ENCODE measurements around the gene ACBD7. TPM values are rescaled to one million over a fixed set of nuclear protein-coding genes. Genes with fewer than 3 reads are reported as not detected.

ACBD7 gene
- total RNA-seq, 1 experiment from 2014 or later, result 10.0 TPM

GRCh38 chr10:15043674-15044073 is 44.9 kb downstream of the ACBD7 start, which contains the start of gene OLAH:
TSS of gene OLAH (plus strand) at chr10:15043943. CDS start at chr10:15047289, 3,346 bp downstream.
- Mint-ChIP-seq H3K9me3 (ENCODE audit: low read depth, unreplicated experiment) (peaks cover 3% of the 10 kb centered on the region), H3K4me3 (ENCODE audit: low read depth, unreplicated experiment) (no peak within 1 kb of the TSS), H3K4me1 (ENCODE audit: low read depth, unreplicated experiment) (peaks cover 30% of the 10 kb centered on the region), H3K27ac (ENCODE audit: unreplicated experiment) (no peak within 1 kb of the TSS), H3K27me3 (ENCODE audit: unreplicated experiment) (peaks cover 20% of the 10 kb centered on the region), H3K36me3 (ENCODE audit: insufficient read depth, unreplicated experiment) (no peaks in the 10 kb centered on the region)
- intact Hi-C loops (cut with micrococcal nuclease; ENCODE audit: unreplicated experiment), result no loop called here
- no peak for DNase-seq
- no peak for TF ChIP-seq CTCF (IDR thresholded peaks at IDR 0.05; ENCODE audit: unreplicated experiment)
- BruUV-seq (replicated peaks), result no TSS peak
- CTCF ChIA-PET, result no interaction called here

GRCh38 chr10:15038416-15038815 is 50.2 kb downstream of the ACBD7 start:
- H3K36me3 Mint-ChIP-seq (ENCODE audit: insufficient read depth, unreplicated experiment), result no peaks in the 10 kb centered on the region
- no peaks in the 10 kb centered on the region for H3K9me3 Mint-ChIP-seq (ENCODE audit: low read depth, unreplicated experiment)
- TF ChIP-seq CTCF (IDR thresholded peaks at IDR 0.05; ENCODE audit: unreplicated experiment), result no peak
- no peak overlapping the region for H3K4me3 Mint-ChIP-seq (ENCODE audit: low read depth, unreplicated experiment)
- intact Hi-C loops (cut with micrococcal nuclease; ENCODE audit: unreplicated experiment), result no loop called here
- peaks cover 1% of the 10 kb centered on the region for H3K4me1 Mint-ChIP-seq (ENCODE audit: low read depth, unreplicated experiment)
- H3K27me3 Mint-ChIP-seq (ENCODE audit: unreplicated experiment), result peaks cover 20% of the 10 kb centered on the region
- no peak for DNase-seq
- CTCF ChIA-PET, result no interaction called here
- H3K27ac Mint-ChIP-seq (ENCODE audit: unreplicated experiment), result no peak overlapping the region
- BruUV-seq (replicated peaks), result no TSS peak

GRCh38 chr10:15037691-15038090 is 50.9 kb downstream of the ACBD7 start:
- CTCF ChIA-PET, result no interaction called here
- H3K4me3 Mint-ChIP-seq (ENCODE audit: low read depth, unreplicated experiment), result no peak overlapping the region
- intact Hi-C loops (cut with micrococcal nuclease; ENCODE audit: unreplicated experiment), result no loop called here
- TF ChIP-seq CTCF (IDR thresholded peaks at IDR 0.05; ENCODE audit: unreplicated experiment), result no peak
- no TSS peak for BruUV-seq (replicated peaks)
- no peaks in the 10 kb centered on the region for H3K9me3 Mint-ChIP-seq (ENCODE audit: low read depth, unreplicated experiment)
- no peaks in the 10 kb centered on the region for H3K4me1 Mint-ChIP-seq (ENCODE audit: low read depth, unreplicated experiment)
- H3K27me3 Mint-ChIP-seq (ENCODE audit: unreplicated experiment), result peaks cover 20% of the 10 kb centered on the region
- H3K36me3 Mint-ChIP-seq (ENCODE audit: insufficient read depth, unreplicated experiment), result no peaks in the 10 kb centered on the region
- H3K27ac Mint-ChIP-seq (ENCODE audit: unreplicated experiment), result no peak overlapping the region
- peak; percentile 7 for DNase-seq

GRCh38 chr10:15035385-15036301 is 52.9 kb downstream of the ACBD7 start:
- H3K36me3 Mint-ChIP-seq (ENCODE audit: insufficient read depth, unreplicated experiment), result no peaks in the 10 kb centered on the region
- H3K9me3 Mint-ChIP-seq (ENCODE audit: low read depth, unreplicated experiment), result no peaks in the 10 kb centered on the region
- no peak for DNase-seq
- H3K4me3 Mint-ChIP-seq (ENCODE audit: low read depth, unreplicated experiment), result no peak overlapping the region
- no TSS peak for BruUV-seq (replicated peaks)
- intact Hi-C loops (cut with micrococcal nuclease; ENCODE audit: unreplicated experiment), result no loop called here
- TF ChIP-seq CTCF (IDR thresholded peaks at IDR 0.05; ENCODE audit: unreplicated experiment), result no peak
- CTCF ChIA-PET, result no interaction called here
- H3K27ac Mint-ChIP-seq (ENCODE audit: unreplicated experiment), result no peak overlapping the region
- no peaks in the 10 kb centered on the region for H3K4me1 Mint-ChIP-seq (ENCODE audit: low read depth, unreplicated experiment)
- peaks cover 12% of the 10 kb centered on the region for H3K27me3 Mint-ChIP-seq (ENCODE audit: unreplicated experiment)

Data from Calu3 (cell line).